T-helper 2 cell treated with Interferon-gamma antibody and Interleukin-4, amounts not matched to agents 100 ng/mL and 5 ng/mL, for 36 hours (primary cell): ENCODE data around the gene NDUFB11. TPM values are rescaled to one million over a fixed set of nuclear protein-coding genes. Genes with fewer than 3 reads are reported as not detected.

ENCODE experiments used
- intact Hi-C: fragments of 100-400 bp; cut with micrococcal nuclease; formaldehyde crosslinking; loops from one replicate; pipeline ENCODE4 v1.15.1; 2023
- total RNA-seq: library from RNA; stranded (reverse); gene quantifications from 2 replicates; pipeline ENCODE4 v1.2.3, GENCODE V29; 2022

NDUFB11 gene
- total RNA-seq = 102 and 106 TPM in 2 replicates

- intact Hi-C loops = loop anchor here (1.0 to 5.0 kb wide), 7 partner anchors 16 to 514 kb away; partner anchors contain the start of genes RP2, USP11 and UXT
Observed at GRCh38 chrX:47144626-47145394, at the start of gene NDUFB11, which contains the start of gene RBM10. NDUFB11 (minus strand) TSS chrX:47144702; CDS start chrX:47144679, 23 bp downstream. RBM10 (plus strand) TSS chrX:47145221; CDS start chrX:47147482, 2,261 bp downstream.

GRCh38 chrX:47193475-47194193 lies 49.1 kb upstream of the NDUFB11 start, which contains the start of gene UBA1:
UBA1 (plus strand) TSS chrX:47193829; CDS start chrX:47198803, 4,974 bp downstream.
- intact Hi-C loops = loop anchor here (1.0 to 5.0 kb wide), 9 partner anchors 25 to 459 kb away; partner anchors contain the start of genes ARAF, CDK16, ELK1 and USP11

- intact Hi-C loops = loop anchor here (2.0 to 5.0 kb wide), 4 partner anchors 121 to 460 kb away; partner anchors contain the start of genes ELK1 and ZNF41
Observed at GRCh38 chrX:47191806-47192401, 47.4 kb upstream of the NDUFB11 start.

GRCh38 chrX:47191331-47191730 lies 46.8 kb upstream of the NDUFB11 start:
- intact Hi-C loops = loop anchor here (5.0 kb wide), 2 partner anchors 176 to 461 kb away; partner anchors contain the start of gene ELK1

- intact Hi-C loops = loop anchor here (1.0 to 5.0 kb wide), 3 partner anchors 45 to 462 kb away; partner anchors contain the start of genes ELK1 and RBM10
Observed at GRCh38 chrX:47190445-47191269, 46.2 kb upstream of the NDUFB11 start.

GRCh38 chrX:47189906-47190305 lies 45.4 kb upstream of the NDUFB11 start:
- intact Hi-C loops = loop anchor here (1.0 to 5.0 kb wide), 3 partner anchors 45 to 462 kb away; partner anchors contain the start of genes ELK1 and RBM10

GRCh38 chrX:47187106-47187677 lies 42.7 kb upstream of the NDUFB11 start:
- intact Hi-C loops = no loop called here

- intact Hi-C loops = no loop called here
Observed at GRCh38 chrX:47186096-47186740, 41.7 kb upstream of the NDUFB11 start.

- intact Hi-C loops = no loop called here
Observed at GRCh38 chrX:47185241-47185640, 40.7 kb upstream of the NDUFB11 start.

- intact Hi-C loops = no loop called here
Observed at GRCh38 chrX:47184486-47184885, 40.0 kb upstream of the NDUFB11 start.

GRCh38 chrX:47182106-47182700 lies 37.7 kb upstream of the NDUFB11 start:
- intact Hi-C loops = no loop called here

GRCh38 chrX:47181301-47181700 lies 36.8 kb upstream of the NDUFB11 start:
- intact Hi-C loops = no loop called here

GRCh38 chrX:47180346-47180745 lies 35.8 kb upstream of the NDUFB11 start:
- intact Hi-C loops = no loop called here

- intact Hi-C loops = no loop called here
Observed at GRCh38 chrX:47179928-47180255, 35.4 kb upstream of the NDUFB11 start.

- intact Hi-C loops = no loop called here
Observed at GRCh38 chrX:47179221-47179927, 34.9 kb upstream of the NDUFB11 start.

- intact Hi-C loops = no loop called here
Observed at GRCh38 chrX:47178337-47178736, 33.8 kb upstream of the NDUFB11 start.

- intact Hi-C loops = no loop called here
Observed at GRCh38 chrX:47177079-47177478, 32.6 kb upstream of the NDUFB11 start.

GRCh38 chrX:47176101-47176740 lies 31.7 kb upstream of the NDUFB11 start:
- intact Hi-C loops = no loop called here
